ENCODE data around the gene CANX.

CANX gene

DNA sequence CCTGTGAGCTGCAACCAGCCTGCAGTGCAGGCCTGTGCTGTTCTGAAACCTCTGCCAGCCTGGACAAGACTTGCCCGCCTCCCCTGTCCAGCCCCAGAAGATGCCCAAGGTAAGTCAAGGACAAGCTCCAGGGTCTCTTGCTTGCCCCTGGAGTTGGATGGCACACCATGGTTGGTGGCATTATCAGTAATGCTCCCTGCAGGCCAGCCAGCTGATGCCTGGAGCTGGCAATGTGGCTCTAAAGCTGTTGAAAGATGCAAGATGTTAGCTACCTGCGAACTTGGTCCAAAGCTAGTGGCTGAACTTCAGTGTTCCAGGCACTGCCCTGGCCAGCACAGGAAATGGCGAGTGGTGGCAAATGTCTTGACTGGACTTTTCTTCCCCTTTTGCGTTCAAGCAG, 81.1 kb downstream of the CANX start:
- no peak for DNase-seq

DNA sequence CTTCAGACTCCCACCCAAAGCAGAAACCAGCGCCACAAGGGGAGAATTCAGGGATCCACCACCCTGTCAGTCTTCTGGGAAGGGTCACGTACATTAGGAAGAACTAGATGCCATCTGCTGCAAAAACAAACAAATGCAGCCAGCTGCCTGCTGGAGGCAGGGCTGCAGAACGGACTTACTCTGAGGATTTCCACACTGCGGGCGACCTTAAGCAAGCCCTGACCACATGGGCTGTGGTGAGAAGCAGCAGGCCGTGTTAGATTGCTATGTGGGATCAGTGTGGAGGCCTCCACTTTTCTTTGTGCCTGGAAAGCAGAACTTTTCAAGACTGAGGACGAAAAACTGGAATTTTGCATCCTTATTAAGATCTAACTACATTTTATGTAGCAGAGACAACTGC, 81.6 kb downstream of the CANX start:
- peak; percentile 90 for DNase-seq

Data from GF-D8 (cell line).